Stimulated activated CD8-positive, alpha-beta memory T cell treated with anti-CD3 and anti-CD28 coated beads, Interleukin-15, amount 100 ng/mL, for 4 hours (primary cell): ENCODE data around the gene TBCK.
A peak's percentile ranks its signal among the peaks of the same experiment; 100 is the strongest.

Source experiments
- DNase-seq, 2 donors: peaks; one replicate each; pipeline ENCODE4 v3.0.0-alpha.2; 2020; ENCODE audit warnings: low read depth in 2 of 2

TBCK gene

DNA sequence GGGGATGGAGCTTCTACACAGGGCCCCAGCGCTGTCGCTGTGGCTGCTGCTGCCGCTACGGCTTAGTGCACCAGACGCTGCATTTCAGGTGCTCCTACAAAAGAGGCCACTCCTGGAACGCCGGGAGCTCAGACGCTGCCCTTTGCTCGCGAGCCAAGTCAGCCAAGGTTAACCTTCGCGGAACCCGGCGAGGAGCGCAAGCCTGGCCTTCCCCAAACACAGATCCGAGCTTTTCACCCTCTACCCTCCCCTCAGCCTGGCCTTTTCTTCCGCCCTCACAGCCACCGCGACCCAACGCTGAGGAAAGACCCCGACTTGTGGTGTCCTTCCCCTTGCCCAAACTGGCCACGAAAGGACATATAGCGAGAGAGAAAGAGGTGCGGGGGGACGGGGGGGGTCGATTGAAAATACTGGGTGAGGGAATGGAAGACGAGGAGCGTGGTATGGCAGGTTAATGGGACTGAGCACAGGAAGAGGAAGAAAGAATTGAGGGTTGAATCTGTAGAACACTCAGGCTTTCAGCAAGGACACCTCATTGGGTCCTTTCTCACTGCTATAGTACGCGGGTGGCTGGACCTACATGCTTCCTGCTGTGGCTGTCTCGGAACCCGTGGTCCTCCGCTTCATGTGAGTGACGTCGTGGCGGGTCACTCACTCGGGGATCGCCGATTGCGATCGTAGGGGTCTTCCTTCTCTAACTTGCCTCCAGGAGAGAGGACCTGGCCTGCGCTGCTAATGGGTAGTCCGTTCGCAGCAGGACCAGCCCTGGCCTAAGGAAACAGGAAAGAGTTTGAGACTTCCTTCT, at the start of gene TBCK, which contains the start of gene AIMP1:
TSS of gene TBCK (minus strand) at position 242 of the 805 bp plus-strand sequence. CDS start 7,249 bp downstream, outside the sequence.
TSS of gene AIMP1 (plus strand) at position 583 of the 805 bp plus-strand sequence. CDS start 8,460 bp downstream, outside the sequence.
- peak; percentile 72 to 79 for DNase-seq

DNA sequence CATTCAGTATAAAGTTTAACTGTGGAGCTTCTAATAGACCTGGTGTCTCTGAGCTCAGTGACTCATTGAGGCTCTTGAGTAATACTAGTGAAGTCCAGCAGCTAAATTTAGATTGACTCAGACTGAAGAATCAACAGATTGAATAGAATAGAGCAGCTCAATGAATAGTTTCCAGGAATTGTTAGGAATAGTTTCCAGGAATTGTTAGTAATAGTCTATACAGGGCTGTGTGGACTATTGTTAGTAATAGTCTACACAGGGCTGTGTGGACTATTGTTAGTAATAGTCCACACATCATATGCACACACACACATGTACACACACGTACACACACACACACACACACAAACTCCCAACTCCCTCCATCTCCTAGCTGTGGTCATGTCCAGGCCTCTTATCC, 49.6 kb upstream of the TBCK start:
- no peak for DNase-seq

GRCh38 chr4:106364282-106364681, 48.3 kb upstream of the TBCK start:
- no peak for DNase-seq

DNA sequence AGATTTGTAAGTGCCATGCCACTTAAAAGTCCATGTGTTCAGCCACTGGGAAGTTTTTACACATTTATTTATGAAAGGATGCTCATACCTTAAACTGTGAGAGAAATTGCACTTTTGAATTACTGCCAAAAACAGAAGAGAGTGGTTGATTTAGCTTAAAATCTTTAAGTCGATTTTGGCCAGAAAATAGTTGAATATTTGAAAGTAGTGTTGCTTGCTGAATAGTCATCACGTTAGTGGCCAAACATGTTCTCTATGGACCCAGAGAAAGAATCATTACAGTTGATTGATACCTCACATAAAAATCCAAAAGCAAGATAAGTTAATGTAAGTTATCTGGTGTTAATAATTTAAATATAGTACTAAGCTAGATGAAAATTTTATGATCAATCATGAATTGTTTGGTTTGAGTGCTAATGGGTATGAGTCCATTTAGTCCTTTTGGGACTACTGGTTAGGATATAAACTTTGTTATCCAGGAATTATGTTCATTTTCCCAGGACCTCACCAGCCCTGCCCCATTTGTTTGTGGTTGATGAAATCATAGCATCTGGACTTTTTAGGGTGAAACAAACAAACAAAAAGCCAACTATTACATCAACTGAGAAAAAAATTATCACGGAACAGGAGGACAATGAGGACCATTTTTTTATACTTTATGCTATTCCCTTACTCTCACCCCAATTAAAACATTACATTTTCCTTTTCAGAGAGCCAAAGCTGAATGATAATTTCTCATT, 46.2 kb upstream of the TBCK start:
- DNase-seq: no peak

- DNase-seq: no peak
These were observed 42.9 kb upstream of the TBCK start for GRCh38 chr4:106358899-106359298.

DNA sequence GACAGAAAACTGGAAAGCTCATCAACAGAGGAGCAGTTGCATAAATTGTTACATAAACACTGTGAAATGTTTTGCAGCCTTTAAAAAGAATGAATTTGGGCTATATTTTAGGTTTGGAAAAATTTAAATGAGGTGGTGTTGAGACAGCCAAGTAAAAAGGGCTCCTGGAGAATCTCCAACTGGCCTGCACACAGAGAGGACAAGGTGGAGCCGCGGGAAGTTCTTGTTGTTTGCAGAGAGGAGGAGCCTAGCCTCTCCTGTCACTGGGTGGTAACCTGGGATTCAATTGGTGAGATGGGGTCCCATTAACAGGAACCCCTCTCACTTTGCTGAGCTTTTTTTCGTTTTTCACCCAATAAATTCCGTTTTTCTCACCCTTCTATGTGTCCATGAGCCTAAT, 39.2 kb upstream of the TBCK start:
- DNase-seq: no peak

GRCh38 chr4:106353786-106354185, 37.8 kb upstream of the TBCK start:
- DNase-seq: no peak

DNA sequence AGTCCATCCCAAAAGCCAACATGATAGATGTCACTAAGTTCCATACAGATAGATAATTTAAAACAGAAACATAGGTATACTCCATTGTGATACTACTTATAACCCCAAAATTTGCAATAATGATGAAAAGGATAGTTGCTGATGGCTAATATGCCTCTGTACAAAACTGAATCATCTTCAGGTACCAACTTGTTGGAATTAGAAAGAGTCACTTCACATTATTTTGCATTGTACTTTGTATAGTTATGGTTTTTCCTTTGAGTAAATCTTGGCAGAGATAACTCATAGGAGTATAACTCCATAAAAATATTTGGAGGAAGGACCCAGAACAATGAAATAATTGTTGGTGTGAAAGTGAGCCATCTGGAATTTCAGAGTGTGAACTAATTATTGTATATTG, 35.0 kb upstream of the TBCK start:
- DNase-seq: no peak

DNA sequence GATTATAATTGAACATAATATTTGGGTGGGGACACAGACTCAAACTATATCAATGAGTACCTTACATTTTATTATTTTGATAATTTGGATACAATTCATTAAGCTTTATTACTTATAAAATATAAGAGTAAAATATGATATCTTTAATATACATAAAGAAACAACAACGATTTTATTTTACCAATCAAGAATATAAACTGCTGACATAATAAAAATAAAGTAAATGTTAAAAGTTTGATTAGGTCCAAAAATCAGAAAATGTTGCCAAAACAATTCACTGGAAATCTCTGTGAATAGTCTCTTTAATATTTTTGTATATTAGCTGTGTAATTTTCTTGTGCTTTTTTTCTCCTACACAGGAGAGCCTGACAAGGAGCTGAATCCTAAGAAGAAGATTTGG, 31.2 kb upstream of the TBCK start:
- no peak for DNase-seq

DNA sequence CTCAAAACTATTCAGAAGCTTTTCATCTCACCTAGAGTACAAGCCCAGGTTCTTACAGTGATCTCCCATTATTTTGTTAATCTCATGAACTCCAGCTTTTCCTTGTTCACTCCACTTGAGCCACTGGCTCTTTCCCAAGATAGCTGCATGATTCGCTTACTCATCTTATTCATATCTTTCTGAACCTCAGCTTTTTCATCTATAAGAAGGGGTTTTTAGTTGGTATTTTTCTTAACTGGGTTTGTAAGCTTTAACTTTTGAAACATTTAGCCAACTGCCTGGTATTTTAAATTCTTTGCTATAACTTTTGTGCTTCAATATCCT, 28.6 kb upstream of the TBCK start:
- no peak for DNase-seq

DNA sequence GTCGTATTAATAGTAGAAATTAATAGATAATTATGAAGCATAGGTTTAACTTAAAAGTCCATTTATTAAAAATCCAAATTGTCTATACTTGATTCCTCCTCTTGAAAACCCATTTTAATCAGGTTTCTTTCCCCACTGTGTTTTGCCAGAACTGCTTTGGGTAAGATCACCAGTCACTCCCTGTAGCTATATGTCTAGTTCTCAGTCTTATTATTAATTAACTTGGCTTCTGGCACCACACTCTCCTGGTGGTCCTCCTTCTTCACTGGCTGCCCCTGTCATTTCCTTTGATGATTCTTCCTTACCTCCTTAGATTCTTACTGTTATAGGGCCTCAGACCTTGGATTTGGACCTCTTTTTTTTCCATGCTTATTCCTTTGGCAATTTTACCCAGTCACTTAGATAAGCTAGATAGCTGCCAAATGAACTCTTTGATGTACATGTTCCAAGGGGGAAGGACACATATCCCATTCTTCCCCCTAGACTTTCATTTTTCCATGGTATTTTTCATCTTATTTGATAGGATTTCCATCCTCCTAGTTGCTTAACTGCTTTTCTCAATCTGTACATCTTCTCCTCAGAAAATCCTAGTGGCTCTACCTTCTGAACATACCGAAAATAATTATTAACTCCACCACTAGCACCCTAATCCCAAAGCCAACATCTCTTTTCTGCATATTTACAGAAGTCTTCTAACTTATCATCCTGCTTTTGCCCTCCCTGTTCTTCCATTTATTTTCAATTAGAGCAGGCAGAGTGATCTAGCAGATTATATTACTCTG, 28.0 kb upstream of the TBCK start:
- no peak for DNase-seq

DNA sequence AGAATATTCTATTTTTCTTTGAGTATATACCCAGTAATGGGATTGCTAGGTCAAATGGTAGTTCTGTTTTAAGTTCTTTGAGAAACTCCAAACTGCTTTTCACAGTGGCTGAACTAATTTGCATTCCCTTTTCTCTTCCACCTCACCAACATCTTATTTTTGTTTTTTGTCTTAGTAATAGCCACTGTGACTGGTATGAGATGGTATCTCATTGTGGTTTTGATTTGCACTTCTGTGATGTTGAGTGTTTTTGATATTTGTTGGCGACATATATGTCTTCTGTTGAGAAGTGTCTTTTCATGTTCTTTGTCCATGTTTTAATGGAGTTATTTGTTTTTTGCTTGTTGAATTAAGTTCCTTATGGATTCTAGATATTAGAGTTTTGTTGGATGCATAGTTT, 24.8 kb upstream of the TBCK start:
- DNase-seq: no peak

DNA sequence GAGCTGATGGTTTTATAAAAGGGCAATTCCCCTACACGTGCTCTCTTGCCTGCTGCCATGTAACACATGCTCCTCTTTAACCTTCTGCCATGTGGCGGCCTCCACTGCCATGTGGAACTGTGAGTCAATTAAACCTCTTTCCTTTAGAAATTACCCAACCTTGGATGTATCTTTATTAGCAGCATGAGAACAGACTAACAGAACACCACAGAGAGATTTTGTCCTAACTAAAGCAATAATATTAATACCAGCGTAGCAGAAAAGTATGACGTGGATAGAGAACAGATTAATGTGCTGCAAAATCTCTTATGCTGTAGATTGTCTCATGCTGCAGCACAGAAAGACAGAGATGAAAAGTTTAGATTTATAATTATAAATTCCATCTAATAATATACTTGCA, 23.4 kb upstream of the TBCK start:
- DNase-seq: no peak

- no peak for DNase-seq
These were observed 22.7 kb upstream of the TBCK start for GRCh38 chr4:106338671-106339070.

GRCh38 chr4:106337916-106338315, 21.9 kb upstream of the TBCK start:
- DNase-seq: no peak

GRCh38 chr4:106336618-106337017, 20.6 kb upstream of the TBCK start:
- DNase-seq: no peak

DNA sequence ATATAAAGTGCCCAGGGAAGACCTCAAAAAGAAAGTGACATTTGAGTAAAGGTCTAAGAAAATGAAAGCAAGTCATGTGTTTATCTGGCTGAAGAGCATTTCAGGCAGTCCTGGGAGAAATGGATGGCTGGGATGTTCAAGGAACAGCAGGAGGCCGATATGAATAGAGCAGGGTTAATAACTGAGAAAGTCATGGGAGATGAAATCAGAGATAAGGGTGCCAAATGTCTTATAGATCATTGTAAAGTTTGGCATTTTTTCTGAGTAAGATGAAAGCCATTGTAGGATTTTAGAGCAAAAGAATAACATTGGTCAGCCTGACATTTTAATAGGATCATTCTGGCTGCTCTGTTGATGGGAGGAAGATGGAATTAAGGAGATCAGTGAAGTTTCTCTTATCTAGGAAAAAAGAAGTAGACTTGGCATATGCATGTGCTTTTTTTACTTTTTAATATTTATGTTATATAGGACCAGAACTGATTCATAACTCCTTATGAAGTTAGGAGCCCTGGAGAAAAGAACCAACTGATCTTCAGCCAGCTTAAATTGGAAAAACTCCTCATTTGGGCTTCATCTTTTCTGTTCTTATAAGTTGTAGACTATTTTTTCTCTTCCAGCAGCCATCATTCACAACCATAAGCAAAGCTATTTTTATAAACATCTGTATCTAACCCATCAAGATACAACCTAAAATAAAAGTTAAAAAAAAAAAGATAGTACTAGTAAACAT, 18.9 kb upstream of the TBCK start:
- no peak for DNase-seq

- no peak for DNase-seq
These were observed 17.2 kb upstream of the TBCK start for GRCh38 chr4:106333186-106333585.

GRCh38 chr4:106329041-106329618, 13.1 kb upstream of the TBCK start:
- DNase-seq: no peak

GRCh38 chr4:106325800-106326199, 9.8 kb upstream of the TBCK start:
- DNase-seq: no peak

- no peak for DNase-seq
These were observed 7.1 kb upstream of the TBCK start for GRCh38 chr4:106323119-106323518.
